Breast epithelium (tissue), 4 donors: ENCODE data around the gene PRKCE. TPM values are rescaled to one million over a fixed set of nuclear protein-coding genes. Genes with fewer than 3 reads are reported as not detected.

Experiments used
- DNase-seq, 2 donors: peaks; one replicate each; pipeline ENCODE4 v3.0.0-alpha.2; 2019; ENCODE audit warnings: low spot score in 2 of 2
- H3K27ac ChIP-seq, 2 donors: fragments of 200-600 bp; sonication (generic) in 1 of 2; one replicate each; pipeline ENCODE4 v1.5.1; 2016 to 2019; ENCODE audit warnings: mild to moderate bottlenecking in 1 of 2
- H3K27me3 ChIP-seq, 2 donors: fragments of 200-600 bp; sonication (generic) in 1 of 2; one replicate each; pipeline versions ENCODE4 v1.5.1 to v1.6.0; 2017 to 2019; ENCODE audit warnings: control low read depth in 1 of 2, mild to moderate bottlenecking in 1 of 2
- H3K36me3 ChIP-seq: fragments of 200-600 bp; one replicate; pipeline ENCODE4 v1.5.1; 2019
- H3K4me1 ChIP-seq, 2 donors: fragments of 200-600 bp; sonication (generic); one replicate each; pipeline ENCODE4 v1.5.1; 2016 to 2019; ENCODE audit warnings: control low read depth in 1 of 2
- H3K4me3 ChIP-seq, 3 donors: fragments of 200-600 bp; sonication (generic); 1 replicate in 2 of 3; 2 replicates in 1 of 3; pipeline ENCODE4 v1.5.1; 2016 to 2019; ENCODE audit warnings: mild to moderate bottlenecking in 3 of 3, moderate library complexity in 2 of 3
- H3K9me3 ChIP-seq, 2 donors: fragments of 200-600 bp; sonication (generic) in 1 of 2; one replicate each; pipeline ENCODE4 v1.5.1; 2016 to 2019; ENCODE audit warnings: control low read depth in 1 of 2
- POLR2A ChIP-seq: fragments of 450-650 bp; IDR thresholded peaks from one replicate; pipeline ENCODE4 v1.6.1; 2016; ENCODE audit warnings: antibody characterized with exemption, mild to moderate bottlenecking, moderate library complexity
- POLR2AphosphoS5 ChIP-seq, 3 donors: sonication (generic); formaldehyde crosslinking; IDR thresholded peaks; one replicate each; pipeline ENCODE4 v1.6.1; 2017; ENCODE audit warnings: antibody characterized with exemption in 3 of 3
- intact Hi-C: fragments of 100-400 bp; cut with DNase I; formaldehyde crosslinking; loops from one replicate; pipeline ENCODE4 v1.15.1; 2023; ENCODE audit warnings: low total_unique reads
- total RNA-seq, 3 donors: library from RNA; depleted of rRNA; stranded (reverse); fragments of >200 nt; gene quantifications; one replicate each; pipeline ENCODE4 v1.1.0, GENCODE V29; 2016
- TF ChIP-seq, protein P1 (sequence below), 3 donors: fragments of 450-650 bp; IDR thresholded peaks; one replicate each; pipeline ENCODE4 v1.5.1; 2016 to 2017; ENCODE audit warnings: antibody characterized with exemption in 3 of 3, mild to moderate bottlenecking in 3 of 3, moderate library complexity in 3 of 3

Gene PRKCE
- total RNA-seq, 3 donors from 2014 or later, result 20.6 to 34.0 (median 23.6) TPM

DNA sequence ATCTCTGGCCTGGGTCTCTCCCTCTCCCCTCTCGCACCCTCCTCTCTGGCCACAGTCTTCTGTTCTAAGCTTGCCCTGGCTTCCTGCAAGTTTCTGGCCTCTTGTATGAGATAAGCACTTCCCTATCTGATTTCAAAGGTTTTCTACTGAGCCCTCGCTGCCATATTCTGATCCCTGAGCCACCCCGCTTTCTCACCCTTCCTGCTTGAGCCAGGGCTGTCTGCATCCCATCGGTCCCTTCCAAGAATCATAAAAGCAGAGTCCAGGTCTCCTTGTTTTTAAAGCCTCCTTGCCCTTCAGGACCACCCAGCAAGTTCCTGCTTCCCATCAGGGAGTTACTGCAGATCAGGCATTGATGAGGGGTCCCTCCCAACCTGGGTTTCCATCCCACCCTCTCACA lies 110.2 kb downstream of the PRKCE start:
- Histone ChIP-seq H3K27me3 (no peaks in the 10 kb centered on the region), H3K36me3 (no peaks in the 10 kb centered on the region), H3K9me3 (no peaks in the 10 kb centered on the region), H3K27ac (no peak overlapping the region), H3K4me3 (no peak overlapping the region), H3K4me1 (peaks cover 8 to 14% of the 10 kb centered on the region in 2 donors)
- TF ChIP-seq, protein P1, sequence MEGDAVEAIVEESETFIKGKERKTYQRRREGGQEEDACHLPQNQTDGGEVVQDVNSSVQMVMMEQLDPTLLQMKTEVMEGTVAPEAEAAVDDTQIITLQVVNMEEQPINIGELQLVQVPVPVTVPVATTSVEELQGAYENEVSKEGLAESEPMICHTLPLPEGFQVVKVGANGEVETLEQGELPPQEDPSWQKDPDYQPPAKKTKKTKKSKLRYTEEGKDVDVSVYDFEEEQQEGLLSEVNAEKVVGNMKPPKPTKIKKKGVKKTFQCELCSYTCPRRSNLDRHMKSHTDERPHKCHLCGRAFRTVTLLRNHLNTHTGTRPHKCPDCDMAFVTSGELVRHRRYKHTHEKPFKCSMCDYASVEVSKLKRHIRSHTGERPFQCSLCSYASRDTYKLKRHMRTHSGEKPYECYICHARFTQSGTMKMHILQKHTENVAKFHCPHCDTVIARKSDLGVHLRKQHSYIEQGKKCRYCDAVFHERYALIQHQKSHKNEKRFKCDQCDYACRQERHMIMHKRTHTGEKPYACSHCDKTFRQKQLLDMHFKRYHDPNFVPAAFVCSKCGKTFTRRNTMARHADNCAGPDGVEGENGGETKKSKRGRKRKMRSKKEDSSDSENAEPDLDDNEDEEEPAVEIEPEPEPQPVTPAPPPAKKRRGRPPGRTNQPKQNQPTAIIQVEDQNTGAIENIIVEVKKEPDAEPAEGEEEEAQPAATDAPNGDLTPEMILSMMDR (IDR thresholded peaks at IDR 0.05), result no peak
- no peak for TF ChIP-seq POLR2AphosphoS5 (IDR thresholded peaks at IDR 0.05)
- TF ChIP-seq POLR2A, result no peak
- intact Hi-C loops, result no loop called here
- no peak for DNase-seq

DNA sequence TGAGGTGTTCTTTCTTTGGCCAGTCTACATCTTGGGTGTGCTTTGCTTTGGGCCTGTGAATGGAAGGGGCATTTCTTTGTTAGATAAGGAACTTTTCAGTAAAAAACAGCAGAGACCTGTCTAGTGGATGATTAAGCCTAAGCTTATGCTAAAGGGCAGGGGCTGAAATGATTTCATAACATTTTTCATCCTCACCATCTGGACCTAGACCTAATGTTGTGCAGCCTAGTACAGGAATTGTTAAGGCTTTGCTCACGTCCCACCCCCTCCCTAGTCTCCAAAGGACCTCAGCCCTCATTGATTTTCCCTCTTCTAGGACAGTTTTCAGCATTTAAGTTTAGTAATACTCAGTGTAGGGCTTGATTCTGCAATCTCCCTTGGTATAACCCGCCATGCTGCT lies 111.8 kb downstream of the PRKCE start:
- intact Hi-C loops, result no loop called here
- Histone ChIP-seq H3K9me3 (no peaks in the 10 kb centered on the region), H3K4me1 (peaks cover 8 to 14% of the 10 kb centered on the region in 2 donors), H3K27ac (peak overlapping the region in 1 of 2 donors; percentile 20), H3K27me3 (no peaks in the 10 kb centered on the region), H3K4me3 (no peak overlapping the region), H3K36me3 (no peaks in the 10 kb centered on the region)
- DNase-seq, result no peak
- TF ChIP-seq, protein P1 (IDR thresholded peaks at IDR 0.05), result no peak
- TF ChIP-seq POLR2A (no peak), POLR2AphosphoS5 (IDR thresholded peaks at IDR 0.05) (no peak)

DNA sequence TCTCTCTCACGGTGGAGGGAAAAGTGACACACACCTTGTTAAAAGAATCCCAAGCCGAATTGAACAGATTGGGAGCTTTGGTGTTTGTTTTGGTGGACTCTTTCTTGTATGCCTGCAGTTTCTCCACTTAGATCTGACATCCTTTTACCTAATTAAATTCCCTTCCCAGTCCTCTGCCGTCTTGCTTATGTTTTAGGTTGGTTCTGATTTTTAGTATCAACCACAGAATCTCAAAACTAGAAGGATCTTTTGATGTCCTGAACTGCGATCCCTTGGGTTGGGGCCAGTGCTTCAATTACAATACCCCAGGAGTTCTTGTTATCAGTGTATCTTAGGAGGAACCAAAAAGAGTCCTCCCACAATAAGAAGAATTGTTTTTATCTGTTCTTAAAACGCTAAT lies 112.3 kb downstream of the PRKCE start:
- TF ChIP-seq, protein P1 (IDR thresholded peaks at IDR 0.05), result no peak
- TF ChIP-seq POLR2AphosphoS5 (IDR thresholded peaks at IDR 0.05) (no peak), POLR2A (no peak)
- no peak overlapping the region for H3K4me3 ChIP-seq
- intact Hi-C loops, result no loop called here
- H3K27ac ChIP-seq, result peak overlapping the region in 1 of 2 donors; percentile 20
- no peaks in the 10 kb centered on the region for H3K27me3 ChIP-seq
- no peaks in the 10 kb centered on the region for H3K9me3 ChIP-seq
- H3K36me3 ChIP-seq, result no peaks in the 10 kb centered on the region
- DNase-seq, result no peak
- peaks cover 8 to 14% of the 10 kb centered on the region in 2 donors for H3K4me1 ChIP-seq

DNA sequence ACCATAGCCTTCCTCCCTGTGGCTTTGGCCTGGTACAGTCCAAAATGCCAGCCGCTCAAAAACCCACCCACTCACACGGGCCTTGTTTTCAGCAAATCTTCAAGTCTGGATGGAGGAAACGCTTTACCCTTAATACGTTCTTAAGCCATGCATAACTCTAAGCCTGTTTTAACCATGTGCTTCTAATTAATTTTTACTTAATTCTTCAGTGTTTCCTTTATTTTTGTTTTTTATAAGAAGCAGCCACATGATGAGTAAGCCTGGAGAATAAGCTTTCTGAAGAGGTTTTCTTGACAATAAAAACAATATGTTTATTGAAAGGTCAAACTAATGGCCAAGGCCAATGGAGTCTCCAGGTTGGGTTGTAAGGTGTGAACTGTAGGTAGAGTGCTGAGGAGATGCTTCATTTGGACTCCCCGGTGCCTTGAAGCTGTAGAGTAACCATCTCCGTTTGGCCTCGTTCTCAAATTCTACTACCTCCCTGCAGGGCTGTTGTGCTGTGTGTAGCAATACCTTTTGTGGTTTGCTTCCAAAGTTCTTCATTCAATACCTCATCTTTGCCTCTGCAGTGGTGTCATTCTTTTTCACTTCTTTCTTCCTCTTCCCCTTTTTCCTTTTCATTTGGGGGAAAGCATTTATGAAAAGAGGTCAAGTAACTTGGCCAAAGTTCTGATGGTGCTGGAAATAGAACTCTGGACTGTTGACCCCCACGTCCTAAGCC lies 113.7 kb downstream of the PRKCE start:
- Histone ChIP-seq H3K27ac (peak overlapping the region; percentile 2 to 43), H3K4me1 (peaks cover 8 to 14% of the 10 kb centered on the region in 2 donors), H3K27me3 (no peaks in the 10 kb centered on the region), H3K9me3 (no peaks in the 10 kb centered on the region), H3K4me3 (no peak overlapping the region), H3K36me3 (no peaks in the 10 kb centered on the region)
- DNase-seq, result no peak
- TF ChIP-seq, protein P1 (IDR thresholded peaks at IDR 0.05), result no peak
- no peak for TF ChIP-seq POLR2A
- no peak for TF ChIP-seq POLR2AphosphoS5 (IDR thresholded peaks at IDR 0.05)
- intact Hi-C loops, result no loop called here

DNA sequence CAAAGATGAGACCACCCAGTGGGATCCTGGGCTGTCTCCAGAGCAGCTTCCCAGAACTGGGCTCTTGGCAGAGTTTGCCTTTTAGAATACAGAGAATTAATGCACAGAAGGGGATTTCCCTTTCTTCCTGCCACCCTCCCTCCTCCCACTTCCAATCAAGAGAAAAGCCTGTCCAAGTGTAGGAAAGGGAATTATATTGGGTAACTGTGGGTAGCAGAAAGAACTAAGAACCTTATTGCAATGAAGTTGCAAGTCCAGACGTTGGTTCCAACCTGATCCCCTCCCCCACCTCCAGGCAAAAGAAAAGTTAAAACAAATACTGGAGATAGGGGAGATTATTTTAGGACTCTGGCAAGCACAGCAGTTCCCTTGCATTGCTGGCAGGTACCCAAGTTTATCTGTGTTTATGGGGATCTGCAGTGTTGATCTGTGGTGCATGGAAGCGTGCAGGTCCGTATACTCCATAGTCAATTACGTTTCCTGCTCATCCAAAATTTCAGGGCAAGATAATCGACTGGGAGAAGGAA lies 114.3 kb downstream of the PRKCE start:
- Histone ChIP-seq H3K36me3 (no peaks in the 10 kb centered on the region), H3K27ac (peak overlapping the region; percentile 2 to 43), H3K9me3 (no peaks in the 10 kb centered on the region), H3K4me3 (no peak overlapping the region), H3K4me1 (peaks cover 8 to 14% of the 10 kb centered on the region in 2 donors), H3K27me3 (no peaks in the 10 kb centered on the region)
- no peak for TF ChIP-seq POLR2A
- TF ChIP-seq, protein P1 (IDR thresholded peaks at IDR 0.05), result no peak
- no peak for TF ChIP-seq POLR2AphosphoS5 (IDR thresholded peaks at IDR 0.05)
- intact Hi-C loops, result no loop called here
- DNase-seq, result no peak
